Common myeloid progenitor, CD34-positive (primary cell): ENCODE results near the gene AGAP1.
A peak's percentile ranks its signal among the peaks of the same experiment; 100 is the strongest.

Experiments
- CTCF ChIA-PET: fragments of 350-600 bp; sonication (Branson Sonifier 250); formaldehyde crosslinking; loops from one replicate; lab custom pipeline; 2021; ENCODE audit warnings: antibody characterized with exemption; lab: Charles Lee
- POLR2A ChIA-PET: fragments of 350-600 bp; sonication (Branson Sonifier 250); formaldehyde crosslinking; loops from one replicate; lab custom pipeline; 2021; ENCODE audit warnings: antibody characterized with exemption; lab: Charles Lee
- DNase-seq, 3 donors: peaks; one replicate each; pipeline versions ENCODE4 v3.0.0 to v3.0.0-alpha.2; 2013
- H3K27ac ChIP-seq, 2 experiments: 1 replicate in 1 of 2; 2 replicates in 1 of 2; pipeline ENCODE4 v1.7.0; 2013; ENCODE audit warnings: inconsistent platforms in 2 of 2, low read length in 2 of 2, mild to moderate bottlenecking in 2 of 2, low read depth in 1 of 2, moderate library complexity in 1 of 2; ENCODE audit not compliant: severe bottlenecking in 2 of 2, insufficient read depth in 1 of 2, poor library complexity in 1 of 2
- H3K27me3 ChIP-seq, 5 experiments: replicated peaks in 2 of 5; 1 replicate in 3 of 5; 2 replicates in 2 of 5; pipeline versions ENCODE4 v1.6.1 to v1.7.0; 2013; ENCODE audit warnings: low read length in 4 of 5, mild to moderate bottlenecking in 2 of 5, moderate library complexity in 2 of 5, inconsistent platforms in 1 of 5; ENCODE audit not compliant: insufficient read depth in 5 of 5, control insufficient read depth in 4 of 5
- H3K36me3 ChIP-seq, 4 experiments: 1 replicate in 2 of 4; 2 replicates in 2 of 4; pipeline versions ENCODE4 v1.6.1 to v1.7.0; 2013; ENCODE audit warnings: low read length in 3 of 4, control low read depth in 1 of 4, mild to moderate bottlenecking in 1 of 4; ENCODE audit not compliant: control insufficient read depth in 4 of 4, insufficient read depth in 4 of 4
- H3K4me1 ChIP-seq, 4 experiments: 1 replicate in 3 of 4; 2 replicates in 1 of 4; pipeline versions ENCODE4 v1.6.1 to v1.7.1; 2013; ENCODE audit warnings: low read length in 3 of 4, mild to moderate bottlenecking in 3 of 4, control low read depth in 1 of 4, inconsistent platforms in 1 of 4, moderate library complexity in 1 of 4; ENCODE audit not compliant: control insufficient read depth in 4 of 4, insufficient read depth in 4 of 4; ENCODE audit errors: control extremely low read depth in 1 of 4
- H3K4me3 ChIP-seq, 7 experiments: 1 replicate in 4 of 7; 2 replicates in 3 of 7; pipeline versions ENCODE4 v1.5.1 to v1.7.0; 2013; ENCODE audit warnings: mild to moderate bottlenecking in 7 of 7, low read length in 6 of 7, moderate library complexity in 6 of 7, inconsistent platforms in 2 of 7, low read depth in 2 of 7, control low read depth in 1 of 7; ENCODE audit not compliant: insufficient read depth in 4 of 7, control insufficient read depth in 1 of 7; ENCODE audit errors: extremely low read depth in 1 of 7
- H3K9me3 ChIP-seq, 5 experiments: 1 replicate in 4 of 5; 2 replicates in 1 of 5; pipeline versions ENCODE4 v1.6.1 to v1.7.1; 2013; ENCODE audit warnings: low read length in 4 of 5, mild to moderate bottlenecking in 2 of 5, inconsistent platforms in 1 of 5, low read depth in 1 of 5, moderate library complexity in 1 of 5; ENCODE audit not compliant: control insufficient read depth in 4 of 5, insufficient read depth in 2 of 5; ENCODE audit errors: control extremely low read depth in 1 of 5
- WGBS: methylation state at CpG from one replicate; pipeline ENCODE4 v1.1.5; 2013; ENCODE audit not compliant: insufficient coverage; 5-methylcytosine and 5-hydroxymethylcytosine counted together

AGAP1 gene

DNA sequence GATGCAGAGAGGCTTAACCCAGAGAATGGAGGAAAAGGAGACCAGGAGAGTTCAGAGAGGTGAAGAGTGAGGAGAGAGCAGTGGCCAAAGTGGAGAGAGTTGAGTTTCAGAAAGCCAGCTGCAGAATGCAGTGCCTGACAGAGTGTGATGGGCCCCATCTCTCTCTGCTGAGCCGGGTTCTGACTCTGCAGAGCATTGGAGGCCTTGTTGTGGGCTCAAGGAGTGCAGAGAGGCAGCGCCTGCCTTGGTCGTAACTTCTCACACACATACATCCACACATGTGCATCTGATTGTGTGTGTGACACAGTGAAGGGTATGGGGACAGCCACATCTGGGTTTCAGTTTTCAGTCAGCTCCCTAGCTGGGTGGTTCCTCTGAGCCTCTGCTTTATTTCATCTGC is 58.8 kb downstream of the AGAP1 start:
- ChIA-PET CTCF (no interaction called here), POLR2A (no interaction called here)
- WGBS: 100% methylated on average over 1 of the region's 3 CpGs
- Histone ChIP-seq H3K4me1 (peaks cover 0 to 12% (median 4%) of the 10 kb centered on the region in 4 experiments), H3K36me3 (no peaks in the 10 kb centered on the region), H3K4me3 (no peak overlapping the region), H3K27me3 (peaks cover 0 to 73% (median 19%) of the 10 kb centered on the region in 5 experiments), H3K9me3 (no peaks in the 10 kb centered on the region), H3K27ac (no peak overlapping the region)
- DNase-seq: no peak

DNA sequence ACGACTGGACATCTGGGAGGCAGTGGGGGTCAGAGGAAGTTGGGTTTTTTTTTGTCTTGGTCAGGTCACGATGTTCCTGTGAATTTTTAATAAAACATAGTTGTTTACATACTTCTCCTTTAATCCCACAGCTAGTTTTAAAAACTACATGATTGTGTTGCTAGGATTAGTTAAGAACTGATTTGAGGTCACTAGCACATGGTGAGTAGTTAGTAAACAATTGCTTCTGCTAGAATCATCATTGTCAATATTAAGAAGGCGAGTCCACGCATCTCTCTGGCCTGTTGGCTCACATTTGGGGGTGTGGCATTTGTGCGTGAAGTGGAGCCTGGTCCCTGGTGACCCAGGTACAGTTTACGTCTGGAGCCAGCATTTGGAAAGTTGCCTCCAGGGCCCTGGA is 59.4 kb downstream of the AGAP1 start:
- POLR2A ChIA-PET: no interaction called here
- Histone ChIP-seq H3K4me1 (peaks cover 0 to 12% (median 4%) of the 10 kb centered on the region in 4 experiments), H3K4me3 (no peak overlapping the region), H3K27ac (no peak overlapping the region), H3K9me3 (peaks cover 0 to 3% (median 0%) of the 10 kb centered on the region in 5 experiments), H3K36me3 (no peaks in the 10 kb centered on the region), H3K27me3 (peaks cover 0 to 78% (median 19%) of the 10 kb centered on the region in 5 experiments)
- WGBS: 96% methylated on average over 2 of the region's 6 CpGs
- CTCF ChIA-PET: no interaction called here
- no peak for DNase-seq

DNA sequence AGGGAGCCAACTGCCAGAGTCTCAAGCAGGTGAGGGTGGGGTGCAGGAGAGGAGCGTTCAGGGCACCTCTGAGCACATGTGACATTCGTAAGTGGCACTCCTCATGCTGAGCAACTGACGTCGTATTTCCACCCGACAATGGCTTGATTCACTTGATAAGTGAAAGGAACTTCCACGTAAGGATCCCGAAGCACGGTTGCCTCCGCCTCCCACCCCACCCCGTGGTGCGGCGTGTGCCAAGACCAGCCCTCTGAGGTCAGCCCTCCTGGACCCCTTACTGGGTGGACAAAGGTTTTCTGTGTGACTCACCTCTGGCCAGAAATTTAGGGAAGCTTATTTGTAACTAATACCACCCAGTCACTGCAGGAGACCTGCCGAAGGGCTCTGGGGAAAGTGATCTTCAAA is 59.9 kb downstream of the AGAP1 start:
- Histone ChIP-seq H3K4me1 (peaks cover 0 to 12% (median 4%) of the 10 kb centered on the region in 4 experiments), H3K4me3 (no peak overlapping the region), H3K36me3 (no peaks in the 10 kb centered on the region), H3K27ac (no peak overlapping the region), H3K27me3 (peaks cover 0 to 81% (median 19%) of the 10 kb centered on the region in 5 experiments), H3K9me3 (peaks cover 0 to 3% (median 0%) of the 10 kb centered on the region in 5 experiments)
- CTCF ChIA-PET: no interaction called here
- DNase-seq: no peak
- 87% methylated on average over 13 of the region's 13 CpGs for WGBS
- POLR2A ChIA-PET: no interaction called here

DNA sequence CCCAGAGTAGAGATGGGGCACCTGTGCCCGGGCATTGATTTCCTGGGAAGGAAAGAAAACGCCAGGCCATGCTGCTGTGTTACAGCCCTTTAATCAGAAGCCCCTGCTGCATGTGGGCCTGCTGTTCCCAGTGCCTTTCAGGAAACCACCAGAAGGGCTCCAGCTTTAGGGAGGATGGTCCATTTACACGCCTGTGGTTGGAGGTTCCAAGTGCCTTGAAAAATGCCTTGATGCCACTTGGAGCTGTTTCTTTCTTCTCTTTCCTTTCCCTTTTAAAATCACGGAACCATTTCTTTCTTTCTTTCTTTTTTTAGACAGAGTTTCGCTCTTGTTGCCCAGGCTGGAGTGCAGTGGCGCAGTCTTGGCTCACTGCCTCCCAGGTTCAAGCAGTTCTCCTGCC is 60.5 kb downstream of the AGAP1 start:
- H3K27me3 ChIP-seq: peaks cover 0 to 77% (median 19%) of the 10 kb centered on the region in 5 experiments
- H3K4me3 ChIP-seq: no peak overlapping the region
- no peaks in the 10 kb centered on the region for H3K36me3 ChIP-seq
- WGBS: 91% methylated on average over 6 of the region's 6 CpGs
- DNase-seq: no peak
- ChIA-PET POLR2A (no interaction called here), CTCF (no interaction called here)
- H3K9me3 ChIP-seq: peaks cover 0 to 3% (median 0%) of the 10 kb centered on the region in 5 experiments
- peaks cover 0 to 12% (median 4%) of the 10 kb centered on the region in 4 experiments for H3K4me1 ChIP-seq
- H3K27ac ChIP-seq: no peak overlapping the region

DNA sequence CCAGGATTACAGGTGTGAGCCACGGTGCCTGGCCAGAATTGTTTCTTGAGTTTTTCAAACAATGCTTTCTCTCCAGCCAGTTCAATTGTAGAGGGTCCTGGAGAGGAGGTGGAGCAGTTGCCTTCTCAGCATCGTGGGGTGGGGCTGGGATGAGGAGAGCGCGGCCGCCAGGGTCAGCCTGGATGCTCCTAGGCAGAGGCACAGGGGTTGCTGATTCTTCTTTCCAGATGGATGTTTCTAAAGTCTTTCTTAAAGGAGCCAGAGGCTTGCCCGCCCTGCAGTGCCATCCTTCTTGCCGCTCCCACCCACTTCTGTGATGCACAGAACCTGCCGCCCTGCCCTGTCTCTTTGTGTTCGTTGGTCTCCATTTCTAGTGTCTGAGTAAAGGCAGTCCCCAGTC is 61.1 kb downstream of the AGAP1 start:
- peaks cover 0 to 3% (median 0%) of the 10 kb centered on the region in 5 experiments for H3K9me3 ChIP-seq
- no peak for DNase-seq
- CTCF ChIA-PET: interaction anchor here (0.6 kb wide), 1 partner anchor 951 kb away, joined by 3 read pairs; no protein-coding TSS in a partner anchor
- no peak overlapping the region for H3K27ac ChIP-seq
- no peaks in the 10 kb centered on the region for H3K36me3 ChIP-seq
- H3K4me1 ChIP-seq: peaks cover 0 to 12% (median 4%) of the 10 kb centered on the region in 4 experiments
- WGBS: 85% methylated on average over 7 of the region's 9 CpGs
- no peak overlapping the region for H3K4me3 ChIP-seq
- POLR2A ChIA-PET: no interaction called here
- H3K27me3 ChIP-seq: peaks cover 0 to 74% (median 19%) of the 10 kb centered on the region in 5 experiments

DNA sequence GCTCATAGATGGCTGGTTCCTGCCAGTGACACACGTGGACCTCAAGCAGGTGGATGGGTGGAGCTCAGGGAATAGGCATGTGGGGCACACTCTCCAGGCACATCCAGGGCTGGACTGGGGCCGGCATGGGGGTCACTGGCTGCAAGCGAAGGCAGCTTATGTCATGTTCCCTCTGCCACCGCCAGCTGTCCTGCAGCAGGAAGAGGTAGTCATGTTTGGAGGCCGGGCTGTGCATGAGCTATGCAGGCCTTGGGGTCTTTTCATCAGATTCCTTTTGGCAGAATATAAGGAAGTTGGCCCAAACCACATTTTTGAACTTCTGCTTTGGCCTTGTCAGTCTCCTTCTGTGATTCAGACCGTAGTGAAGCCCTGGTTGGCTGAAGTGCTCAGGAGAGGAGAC is 61.5 kb downstream of the AGAP1 start:
- Histone ChIP-seq H3K27me3 (peaks cover 0 to 76% (median 19%) of the 10 kb centered on the region in 5 experiments), H3K9me3 (peaks cover 0 to 3% (median 0%) of the 10 kb centered on the region in 5 experiments), H3K4me3 (no peak overlapping the region), H3K36me3 (no peaks in the 10 kb centered on the region), H3K4me1 (peaks cover 0 to 12% (median 4%) of the 10 kb centered on the region in 4 experiments), H3K27ac (no peak overlapping the region)
- DNase-seq: peak; percentile 47 to 93 (median 91)
- WGBS: 3% methylated on average over 6 of the region's 6 CpGs
- ChIA-PET CTCF (interaction anchor here (0.6 kb wide), 1 partner anchor 952 kb away, joined by 3 read pairs; no protein-coding TSS in a partner anchor), POLR2A (no interaction called here)

DNA sequence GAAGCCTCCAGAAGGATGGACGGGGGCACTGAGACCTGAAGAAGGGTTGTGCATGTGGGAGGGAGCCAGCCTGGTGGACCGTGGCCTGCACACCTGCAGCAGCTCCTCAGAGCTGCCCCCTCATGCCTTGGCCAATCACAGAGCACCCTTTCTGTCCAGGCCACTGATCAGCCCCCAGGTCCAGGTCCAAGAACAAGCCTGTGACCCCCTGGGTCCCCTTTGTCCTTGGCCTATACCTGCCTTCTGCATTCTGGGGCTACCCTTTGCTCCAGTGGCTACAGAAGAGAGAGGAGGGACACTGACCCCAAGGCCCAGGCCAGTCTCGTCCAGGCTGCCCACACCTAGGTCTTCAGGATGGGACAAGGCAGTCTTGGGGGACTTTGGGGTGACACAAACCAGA is 62.2 kb downstream of the AGAP1 start:
- DNase-seq: no peak
- Histone ChIP-seq H3K36me3 (no peaks in the 10 kb centered on the region), H3K27ac (no peak overlapping the region), H3K27me3 (peaks cover 0 to 81% (median 19%) of the 10 kb centered on the region in 5 experiments), H3K4me3 (no peak overlapping the region), H3K4me1 (peaks cover 0 to 12% (median 4%) of the 10 kb centered on the region in 4 experiments), H3K9me3 (peaks cover 0 to 3% (median 0%) of the 10 kb centered on the region in 5 experiments)
- 100% methylated on average over 1 of the region's 3 CpGs for WGBS
- ChIA-PET CTCF (no interaction called here), POLR2A (no interaction called here)
